Suprapubic skin (tissue), 4 donors: Measurements from ENCODE around the gene CISH.

Experiments used
- EP300 ChIP-seq: sonication (generic); formaldehyde crosslinking; IDR thresholded peaks from one replicate; pipeline ENCODE4 v1.6.1; 2017; ENCODE audit warnings: antibody characterized with exemption
- POLR2A ChIP-seq, 2 donors: fragments of 450-650 bp; IDR thresholded peaks; one replicate each; pipeline ENCODE4 v1.6.1; 2017; ENCODE audit warnings: antibody characterized with exemption in 2 of 2, mild to moderate bottlenecking in 2 of 2, moderate library complexity in 2 of 2
- POLR2AphosphoS5 ChIP-seq, 3 donors: sonication (generic); formaldehyde crosslinking; IDR thresholded peaks; one replicate each; pipeline ENCODE4 v1.6.1; 2017; ENCODE audit warnings: antibody characterized with exemption in 3 of 3
- TF ChIP-seq, protein P1 (sequence below), 2 donors: fragments of 200-600 bp in 1 of 2; fragments of 450-650 bp in 1 of 2; sonication (generic) in 1 of 2; IDR thresholded peaks; one replicate each; pipeline ENCODE4 v1.5.1; 2016 to 2019; ENCODE audit warnings: antibody characterized with exemption in 2 of 2, mild to moderate bottlenecking in 1 of 2, moderate library complexity in 1 of 2

DNA sequence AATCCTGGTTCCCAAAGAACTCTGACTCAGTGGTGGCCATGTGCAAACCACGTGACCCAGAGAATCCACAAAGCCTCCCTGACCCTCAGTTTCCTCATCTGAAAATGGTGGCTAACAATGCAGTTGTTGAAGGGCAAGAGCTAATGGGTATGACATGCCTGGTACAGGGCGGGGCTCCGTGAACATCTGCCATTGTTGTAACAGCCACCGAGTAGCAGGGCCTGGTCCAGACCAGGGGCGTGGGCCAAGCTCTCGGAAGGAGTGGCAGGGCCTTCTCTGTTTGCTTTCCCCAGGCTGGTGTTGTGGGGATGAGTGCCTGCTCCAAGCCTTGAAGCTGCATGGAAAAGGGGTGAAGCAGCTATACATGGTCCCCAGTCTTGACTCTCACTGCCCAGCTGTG is 18.8 kb upstream of the CISH start:
- TF ChIP-seq, protein P1, sequence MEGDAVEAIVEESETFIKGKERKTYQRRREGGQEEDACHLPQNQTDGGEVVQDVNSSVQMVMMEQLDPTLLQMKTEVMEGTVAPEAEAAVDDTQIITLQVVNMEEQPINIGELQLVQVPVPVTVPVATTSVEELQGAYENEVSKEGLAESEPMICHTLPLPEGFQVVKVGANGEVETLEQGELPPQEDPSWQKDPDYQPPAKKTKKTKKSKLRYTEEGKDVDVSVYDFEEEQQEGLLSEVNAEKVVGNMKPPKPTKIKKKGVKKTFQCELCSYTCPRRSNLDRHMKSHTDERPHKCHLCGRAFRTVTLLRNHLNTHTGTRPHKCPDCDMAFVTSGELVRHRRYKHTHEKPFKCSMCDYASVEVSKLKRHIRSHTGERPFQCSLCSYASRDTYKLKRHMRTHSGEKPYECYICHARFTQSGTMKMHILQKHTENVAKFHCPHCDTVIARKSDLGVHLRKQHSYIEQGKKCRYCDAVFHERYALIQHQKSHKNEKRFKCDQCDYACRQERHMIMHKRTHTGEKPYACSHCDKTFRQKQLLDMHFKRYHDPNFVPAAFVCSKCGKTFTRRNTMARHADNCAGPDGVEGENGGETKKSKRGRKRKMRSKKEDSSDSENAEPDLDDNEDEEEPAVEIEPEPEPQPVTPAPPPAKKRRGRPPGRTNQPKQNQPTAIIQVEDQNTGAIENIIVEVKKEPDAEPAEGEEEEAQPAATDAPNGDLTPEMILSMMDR (IDR thresholded peaks at IDR 0.05), result no peak
- TF ChIP-seq POLR2A (IDR thresholded peaks at IDR 0.05), result no peak
- no peak for TF ChIP-seq EP300
- no peak for TF ChIP-seq POLR2AphosphoS5 (IDR thresholded peaks at IDR 0.05)
